Measurements from ENCODE around the gene KDM4C.

Gene KDM4C

DNA sequence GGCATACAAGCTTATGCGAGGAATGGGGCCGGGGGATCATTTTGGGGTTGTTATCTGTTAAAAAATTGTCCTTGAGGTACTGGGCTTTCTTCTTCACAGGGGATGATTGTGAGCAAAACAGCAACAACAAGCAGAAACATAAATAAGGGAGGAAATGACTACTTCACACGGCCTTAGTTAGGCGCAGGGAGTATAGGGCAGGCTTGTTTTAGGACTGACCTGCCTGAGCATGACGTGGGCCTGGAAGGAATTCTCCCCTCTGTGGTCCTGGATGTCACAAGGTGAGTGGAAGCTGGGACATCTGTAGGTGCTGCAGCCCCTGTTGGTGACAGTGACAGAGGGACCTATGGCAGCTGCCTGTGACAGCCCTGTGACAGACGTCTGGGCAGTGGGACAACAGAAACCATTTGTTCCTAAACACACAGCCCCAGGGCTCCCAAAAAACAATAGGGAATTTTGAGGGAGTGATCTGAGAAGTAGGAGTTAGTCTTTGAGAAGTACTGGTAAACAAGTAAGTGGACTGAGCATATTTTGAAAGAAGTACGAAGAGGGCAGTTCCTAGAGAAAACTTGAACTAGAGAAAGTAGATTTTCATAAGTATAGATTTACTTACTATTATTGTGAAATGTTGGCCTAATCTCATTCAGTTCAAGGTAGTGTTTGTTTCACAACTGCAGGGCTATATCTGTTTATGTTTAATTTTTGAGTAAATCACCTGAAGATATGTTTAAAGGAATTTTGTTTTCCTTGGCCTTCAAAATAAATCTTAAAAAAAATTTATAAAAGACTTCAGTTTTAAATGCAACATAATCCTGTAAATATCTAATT lies 113.1 kb downstream of the KDM4C start:
- DNase-seq, result no peak

DNA sequence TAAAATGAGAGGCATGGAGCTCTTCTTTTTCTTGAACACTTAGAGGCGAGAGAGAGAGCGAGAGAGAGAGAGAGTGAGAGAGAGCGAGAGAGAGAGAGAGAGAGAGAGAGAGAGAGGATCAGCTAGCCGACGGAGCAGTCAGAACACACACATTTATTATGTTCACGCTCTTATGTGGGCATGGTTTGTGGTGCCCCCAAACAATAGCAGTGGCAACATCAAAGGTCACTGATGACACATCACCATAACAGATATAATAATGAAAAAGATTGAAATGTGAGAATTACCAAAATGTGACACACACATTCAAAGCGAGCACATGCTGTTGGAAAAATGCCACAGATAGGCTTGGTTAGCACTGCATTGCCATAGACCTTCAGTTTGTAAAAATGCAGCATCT lies 116.1 kb downstream of the KDM4C start:
- DNase-seq, result no peak

DNA sequence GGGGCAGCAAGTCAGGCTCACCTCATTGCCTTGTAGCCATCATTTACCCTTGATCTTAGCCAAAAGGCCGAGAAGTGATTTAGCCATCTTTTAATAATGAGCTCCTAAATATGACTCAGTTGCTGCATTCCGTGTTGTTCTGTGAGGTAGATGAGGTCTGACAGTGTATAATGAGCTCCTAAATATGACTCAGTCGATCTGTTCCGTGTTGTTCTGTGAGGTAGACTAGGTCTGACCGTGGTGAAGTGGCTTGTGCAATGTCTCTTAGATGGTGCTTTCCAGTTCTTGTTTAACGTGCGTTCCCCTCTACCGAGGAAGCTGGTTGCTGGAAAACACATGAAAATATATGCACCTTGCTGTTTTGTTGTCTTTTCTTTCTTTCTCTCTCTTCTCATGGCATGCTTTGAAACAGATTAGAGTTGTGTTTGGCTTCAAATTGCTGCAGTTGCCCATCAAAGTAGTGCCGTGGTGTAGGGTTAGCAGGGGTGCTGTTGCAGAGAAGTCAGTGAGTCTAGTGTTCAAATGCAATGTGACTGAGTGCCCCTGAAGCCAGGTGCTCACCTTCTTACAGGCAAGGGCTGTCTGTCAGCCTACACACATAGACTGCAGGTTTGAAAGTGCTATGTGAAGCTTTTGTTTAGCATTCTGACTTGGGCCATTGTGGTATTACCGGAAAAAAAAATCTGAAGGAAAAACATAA lies 118.6 kb downstream of the KDM4C start:
- no peak for DNase-seq

DNA sequence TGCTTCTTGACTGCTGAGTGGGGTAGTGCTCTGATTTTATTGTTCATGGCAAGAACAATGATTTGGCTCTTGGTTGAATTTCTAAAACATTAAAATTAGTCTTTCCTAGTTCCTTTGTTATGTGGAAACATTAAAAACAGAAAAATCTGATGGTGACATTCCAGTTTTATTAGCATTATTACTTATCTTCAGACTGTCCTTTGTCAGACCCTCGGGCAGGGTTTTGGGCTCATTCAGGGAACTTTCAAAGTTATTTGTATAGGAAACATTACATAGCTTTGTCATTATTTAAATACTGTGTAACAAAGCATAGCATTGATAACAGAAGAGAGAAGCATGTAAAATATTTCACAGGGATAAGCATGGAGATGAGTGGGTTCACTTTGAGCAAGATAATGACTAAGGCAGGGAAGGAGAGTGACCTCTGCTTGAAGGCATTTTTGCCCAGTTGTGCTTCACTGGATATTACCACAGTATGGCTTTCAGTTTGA lies 119.9 kb downstream of the KDM4C start:
- DNase-seq, result no peak

DNA sequence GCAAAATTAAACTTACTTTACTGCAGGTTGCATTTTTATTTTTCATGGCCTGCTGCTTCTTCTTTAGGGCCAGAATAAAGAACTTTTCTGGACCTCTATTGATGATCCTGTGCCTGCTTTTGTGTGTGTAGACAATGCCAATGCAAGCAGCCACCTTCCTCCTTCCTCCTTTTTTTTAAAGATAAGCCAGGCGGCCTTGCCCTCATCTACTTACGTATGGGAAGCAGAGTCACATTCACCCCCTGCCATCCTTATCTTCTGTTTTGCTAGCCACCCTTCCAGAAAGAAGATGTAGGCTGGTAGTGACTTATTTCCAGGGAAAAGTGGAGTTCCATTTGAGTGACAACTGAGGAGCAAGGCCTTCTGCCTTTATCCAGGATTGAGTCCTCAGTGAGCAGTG lies 122.9 kb downstream of the KDM4C start:
- no peak for DNase-seq

DNA sequence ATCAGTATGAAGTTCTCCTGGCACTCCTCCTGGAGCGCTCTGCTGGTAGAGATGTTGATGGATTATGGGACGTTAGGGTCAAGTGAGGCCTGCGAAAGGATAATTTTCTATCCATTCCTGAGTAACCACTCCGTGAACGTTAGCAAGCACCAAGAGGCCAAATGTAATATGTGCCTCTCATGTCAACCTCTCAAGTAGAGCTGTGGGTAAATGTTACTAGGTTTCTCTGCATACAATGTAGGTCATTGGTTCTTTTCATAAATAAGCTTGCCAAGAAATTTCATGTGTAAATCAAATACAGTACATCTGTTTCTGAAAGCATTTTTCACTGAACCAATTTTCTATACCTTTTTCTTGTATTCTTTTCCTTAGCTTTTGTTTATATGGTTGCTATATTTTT lies 126.3 kb downstream of the KDM4C start:
- no peak for DNase-seq

DNA sequence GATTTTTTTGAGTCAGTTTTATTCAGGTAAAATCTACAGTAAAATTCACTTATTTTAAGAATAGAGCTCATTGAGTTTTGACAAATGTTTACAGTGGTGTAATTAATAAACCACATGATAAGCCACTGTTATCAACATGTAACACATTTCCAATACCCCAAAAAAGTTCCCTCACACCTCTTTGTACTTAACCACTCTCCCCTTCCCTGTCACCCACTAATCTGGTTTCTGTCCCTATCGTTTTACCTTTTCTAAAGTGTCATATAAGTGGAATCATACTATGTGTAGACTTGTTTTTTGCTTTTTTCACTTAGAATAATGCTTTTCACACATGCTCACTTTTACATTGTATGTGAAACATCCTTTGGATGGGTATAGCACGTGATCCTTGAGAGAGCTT lies 127.2 kb downstream of the KDM4C start:
- no peak for DNase-seq

DNA sequence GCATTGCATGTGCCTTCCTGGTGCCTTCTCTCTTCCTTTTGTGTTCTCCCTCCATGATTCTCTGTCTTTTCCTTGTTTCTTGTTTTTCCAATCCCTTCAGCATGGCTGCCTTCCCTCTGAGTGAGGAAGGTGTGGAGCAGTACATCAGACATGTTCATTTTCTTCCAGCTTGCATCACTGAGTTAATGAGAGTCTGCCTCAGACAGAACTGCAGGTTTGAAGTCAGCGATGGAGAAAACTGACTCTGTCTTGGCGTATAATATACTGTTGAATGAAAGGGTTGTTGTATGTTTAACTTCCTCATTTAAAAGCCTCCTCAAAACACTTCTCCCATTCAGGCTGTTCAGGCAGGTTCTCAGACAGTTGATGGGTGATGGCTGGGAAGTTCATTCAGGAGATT lies 129.3 kb downstream of the KDM4C start:
- no peak for DNase-seq

DNA sequence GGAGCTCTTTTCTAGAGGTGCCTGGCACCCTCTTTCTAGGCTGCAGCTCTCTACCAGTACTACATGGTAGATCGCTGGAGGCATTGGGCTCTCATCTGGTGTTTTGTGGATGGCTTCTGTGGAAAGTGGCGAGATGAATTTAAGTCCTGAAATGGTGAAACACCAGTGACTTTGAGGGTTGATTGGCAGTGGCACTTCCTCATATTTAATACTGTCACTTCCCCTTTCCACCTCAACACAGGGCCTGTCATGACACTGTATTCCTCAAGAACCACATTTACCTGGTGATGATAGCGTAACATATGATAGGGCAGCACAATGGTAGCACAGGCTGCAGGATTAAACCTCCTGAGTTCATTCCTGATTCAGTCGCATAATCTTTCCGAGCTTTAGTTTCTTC lies 132.1 kb downstream of the KDM4C start:
- DNase-seq, result no peak

DNA sequence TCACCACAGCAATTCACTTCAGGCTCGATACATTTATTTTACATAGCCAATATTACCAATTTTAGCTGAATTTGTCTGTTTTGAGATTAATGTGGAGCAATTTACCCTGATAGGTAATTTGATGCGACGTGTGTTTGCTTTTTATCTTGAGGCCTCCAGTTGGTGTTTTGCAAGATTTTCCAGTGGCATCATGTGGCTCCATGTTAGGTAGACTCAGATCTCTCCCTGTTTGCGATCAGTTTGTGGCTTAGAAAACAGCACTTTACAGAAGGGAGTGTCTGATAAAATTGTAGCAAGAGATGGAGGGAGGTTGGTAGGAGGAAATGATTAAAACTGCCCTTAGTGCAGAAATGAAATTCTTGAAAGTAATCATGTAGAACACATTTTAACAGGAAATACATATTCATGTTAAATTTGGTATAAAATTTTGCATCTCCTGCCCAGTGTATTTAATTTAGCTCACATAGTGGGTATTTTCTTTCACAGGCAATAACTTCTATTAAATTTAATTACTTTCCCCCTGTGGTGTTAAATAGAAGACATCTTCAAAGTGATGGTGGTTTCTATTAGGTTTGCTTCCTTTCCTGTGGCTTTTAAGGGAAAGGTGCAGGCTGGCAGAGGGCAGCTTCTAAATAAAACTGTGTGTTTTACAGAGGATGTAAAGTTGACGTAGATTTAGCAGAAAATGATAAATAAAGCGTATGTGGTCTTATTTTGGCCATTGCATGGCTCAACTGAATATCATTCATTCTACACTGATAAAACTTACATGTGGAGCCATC lies 135.8 kb downstream of the KDM4C start:
- no peak for DNase-seq

DNA sequence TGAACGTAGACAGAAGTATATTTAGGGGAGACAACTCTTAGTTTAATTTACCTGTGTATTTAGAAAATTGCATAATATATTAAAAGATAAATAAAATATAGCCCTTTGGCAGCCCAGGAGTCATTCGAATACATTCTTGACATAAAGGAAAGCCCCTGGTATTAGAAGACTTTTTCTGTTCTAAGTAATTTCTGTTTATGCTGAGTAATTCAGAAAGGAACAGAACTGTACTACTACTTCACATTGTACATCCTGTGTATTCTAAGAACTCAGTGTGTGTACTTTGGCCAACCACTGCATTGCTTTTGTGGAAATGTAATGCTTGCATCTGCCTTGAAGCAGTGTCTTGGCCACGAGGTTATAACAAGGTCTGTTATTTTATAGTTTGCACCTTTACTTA lies 136.4 kb downstream of the KDM4C start:
- DNase-seq, result no peak

DNA sequence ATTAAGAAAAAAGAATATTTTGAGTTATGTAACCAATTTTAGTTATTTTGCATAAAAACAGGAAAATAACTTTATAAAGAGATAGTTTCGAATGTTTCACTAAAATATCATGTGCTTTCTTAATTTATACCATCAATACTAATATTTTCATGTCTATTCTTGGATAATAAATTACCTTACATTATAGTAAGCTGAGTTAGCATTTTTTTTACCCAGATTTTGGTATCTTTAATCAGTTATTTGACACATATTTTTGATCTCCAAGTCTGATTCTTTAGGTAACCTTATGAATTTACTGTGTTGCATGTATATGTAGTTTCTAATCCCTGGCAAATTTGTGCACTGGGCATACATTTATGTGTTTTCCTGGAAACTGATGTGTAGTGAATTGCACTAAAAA lies 138.0 kb downstream of the KDM4C start:
- DNase-seq, result no peak

DNA sequence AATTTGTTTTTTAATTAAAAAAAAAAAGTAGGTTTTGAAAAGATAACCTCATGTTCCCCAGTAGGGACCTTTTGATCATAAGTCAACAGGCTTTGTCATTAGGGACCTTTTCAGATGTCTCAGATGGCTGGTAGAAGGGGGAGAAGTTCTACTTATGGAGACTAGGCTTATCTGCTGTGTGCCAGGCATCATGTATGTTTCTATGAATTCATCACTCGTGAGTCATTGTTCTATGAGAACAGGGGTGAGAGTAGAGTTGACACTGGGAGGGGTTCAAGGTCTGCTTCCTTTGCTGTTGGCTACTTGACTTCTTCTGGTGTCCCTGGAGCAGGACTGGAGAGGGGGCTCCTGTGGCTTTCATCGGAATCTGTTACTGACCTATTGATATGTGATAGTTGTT lies 138.8 kb downstream of the KDM4C start:
- no peak for DNase-seq

DNA sequence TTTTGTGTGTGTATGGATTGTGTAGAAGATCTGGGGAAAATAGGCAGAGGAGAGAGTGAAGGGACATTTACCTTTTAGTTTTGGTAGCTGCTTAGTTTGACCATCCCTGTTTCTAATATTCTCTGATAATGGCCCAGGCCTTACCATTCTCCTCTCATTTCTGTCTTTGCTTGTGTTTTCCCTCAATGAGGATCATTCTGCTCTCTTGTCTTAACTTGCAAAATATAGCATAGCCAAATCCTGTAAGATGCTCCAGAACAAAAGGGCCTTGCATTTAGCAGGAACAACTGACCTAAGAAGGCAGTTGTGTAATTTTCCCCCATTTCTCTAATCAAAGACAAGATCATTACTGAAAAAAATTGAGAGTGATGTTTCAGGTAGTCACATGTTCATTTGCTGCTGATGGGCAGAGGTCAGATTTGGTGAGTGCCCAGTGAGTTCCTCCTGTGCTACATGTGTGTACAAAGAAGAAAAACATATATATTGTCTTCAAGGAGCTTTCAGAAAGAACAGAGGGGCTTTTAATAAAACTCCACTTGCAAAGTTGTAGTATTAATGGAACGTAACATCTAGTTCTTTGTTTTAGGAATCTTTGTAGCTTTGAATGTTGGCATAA lies 139.5 kb downstream of the KDM4C start:
- DNase-seq, result no peak

DNA sequence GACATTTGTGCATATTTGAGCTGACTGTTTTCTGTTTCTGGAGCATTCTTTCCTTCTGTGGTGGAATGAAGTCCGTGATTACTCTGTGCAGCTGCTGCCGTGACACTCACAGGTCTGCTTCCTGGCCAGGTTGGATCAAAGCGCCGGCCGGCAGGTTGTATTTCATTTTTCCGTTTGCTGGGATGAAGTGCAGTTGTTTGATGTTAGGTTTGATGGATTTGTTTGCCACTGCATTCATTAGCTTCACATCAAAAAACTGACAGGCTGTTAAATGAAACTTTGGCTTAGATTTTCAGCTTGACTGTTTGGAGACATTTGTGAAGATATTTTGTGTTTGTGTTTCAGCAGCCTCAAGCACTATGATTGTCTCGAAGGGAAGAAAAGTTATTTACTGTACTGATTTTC lies 140.1 kb downstream of the KDM4C start:
- no peak for DNase-seq

DNA sequence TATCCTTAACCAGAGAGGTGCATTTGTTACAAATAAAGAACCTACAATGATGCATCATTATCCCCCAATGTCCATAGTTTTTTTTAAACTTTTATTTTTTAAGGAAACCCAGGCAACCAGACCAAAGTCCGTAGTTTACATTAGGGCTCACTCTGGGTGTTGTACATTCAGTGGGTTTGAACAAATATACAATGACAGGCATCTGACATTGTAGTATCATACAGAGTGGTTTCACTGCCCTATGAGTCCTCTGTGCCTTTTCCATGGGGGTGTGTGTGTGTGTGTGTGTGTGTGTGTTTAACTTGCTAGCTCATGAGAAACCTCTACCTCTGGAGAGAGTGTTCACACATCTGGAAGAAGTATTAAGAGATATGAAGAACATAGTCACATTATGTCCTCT lies 141.5 kb downstream of the KDM4C start:
- DNase-seq, result no peak

DNA sequence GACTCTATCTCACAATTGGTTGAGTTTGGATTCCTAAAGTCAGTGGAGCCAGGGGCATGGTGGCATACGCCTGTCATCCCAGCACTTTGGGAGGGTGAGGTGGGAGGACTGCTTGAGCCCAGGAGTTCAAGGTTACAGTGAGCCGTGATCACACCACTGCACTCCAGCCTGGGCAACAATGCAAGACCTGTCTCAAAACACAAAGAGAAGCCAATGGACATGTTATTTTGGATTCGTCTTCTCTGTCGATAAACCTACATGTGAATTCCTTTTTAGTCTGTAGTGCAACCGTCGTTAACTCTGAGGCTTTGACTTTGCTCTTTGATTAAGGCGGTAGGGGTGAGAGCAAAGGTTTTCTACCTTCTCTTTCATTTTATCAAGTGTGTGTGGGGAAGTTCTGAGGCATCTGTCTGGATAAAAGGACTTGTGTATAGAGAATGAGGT lies 142.7 kb downstream of the KDM4C start:
- DNase-seq, result no peak

DNA sequence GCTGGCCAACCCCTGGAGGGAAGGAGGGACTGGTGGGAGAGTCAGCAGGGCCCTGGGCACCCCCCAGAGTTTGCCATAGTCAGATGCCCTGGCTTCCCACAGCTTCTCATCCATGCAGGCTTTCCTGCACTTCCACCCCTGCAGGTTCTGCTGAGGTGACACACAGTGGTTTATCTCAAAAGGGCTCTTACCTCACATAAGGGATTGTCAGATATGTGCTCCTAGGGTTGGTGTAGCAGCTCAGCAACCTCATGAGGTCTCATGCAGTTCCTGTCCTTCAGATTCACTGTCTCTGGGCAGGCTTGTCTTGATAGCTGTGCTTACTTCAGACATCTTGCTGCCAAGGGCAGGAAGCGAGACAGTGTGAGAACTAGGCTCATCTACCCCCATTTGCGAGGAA lies 143.4 kb downstream of the KDM4C start:
- DNase-seq, result no peak

DNA sequence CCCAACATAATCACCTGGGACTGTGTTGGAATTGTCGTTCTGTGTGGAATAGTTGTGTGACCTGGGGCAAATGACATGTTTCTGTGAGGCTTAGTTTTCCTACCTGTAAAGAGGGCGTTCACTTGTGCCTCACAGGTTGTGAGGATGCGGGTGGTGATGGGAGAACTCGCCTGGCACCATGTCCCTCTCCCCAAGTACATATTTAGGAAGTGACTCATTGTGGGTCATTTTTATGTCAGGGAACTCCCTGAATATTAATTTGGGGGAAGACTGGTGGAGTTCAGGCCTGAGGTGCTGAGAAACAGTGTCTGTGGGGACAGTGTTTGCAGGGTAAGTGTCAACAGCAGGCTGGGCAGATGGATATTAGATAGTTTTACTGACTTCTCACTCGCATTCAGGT lies 144.7 kb downstream of the KDM4C start:
- DNase-seq, result no peak

DNA sequence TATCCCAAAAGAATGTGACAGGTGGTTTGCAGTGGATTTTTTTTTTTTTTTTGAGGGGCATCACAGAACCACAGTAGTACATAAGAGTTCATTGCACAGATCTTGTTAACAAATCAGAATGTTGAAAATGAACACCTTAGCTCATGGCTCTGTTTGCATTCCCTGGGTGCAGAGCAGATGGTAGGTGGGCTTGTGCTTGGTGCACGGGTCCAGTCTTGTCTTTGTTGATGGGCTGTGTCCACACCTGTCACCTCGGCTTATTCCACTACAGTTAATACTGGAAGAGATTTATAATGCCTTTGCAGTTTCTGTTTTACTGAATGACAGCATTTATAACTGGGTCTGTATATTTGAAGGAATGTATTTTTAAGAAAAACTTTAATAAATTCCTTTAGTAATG lies 146.6 kb downstream of the KDM4C start:
- no peak for DNase-seq

DNA sequence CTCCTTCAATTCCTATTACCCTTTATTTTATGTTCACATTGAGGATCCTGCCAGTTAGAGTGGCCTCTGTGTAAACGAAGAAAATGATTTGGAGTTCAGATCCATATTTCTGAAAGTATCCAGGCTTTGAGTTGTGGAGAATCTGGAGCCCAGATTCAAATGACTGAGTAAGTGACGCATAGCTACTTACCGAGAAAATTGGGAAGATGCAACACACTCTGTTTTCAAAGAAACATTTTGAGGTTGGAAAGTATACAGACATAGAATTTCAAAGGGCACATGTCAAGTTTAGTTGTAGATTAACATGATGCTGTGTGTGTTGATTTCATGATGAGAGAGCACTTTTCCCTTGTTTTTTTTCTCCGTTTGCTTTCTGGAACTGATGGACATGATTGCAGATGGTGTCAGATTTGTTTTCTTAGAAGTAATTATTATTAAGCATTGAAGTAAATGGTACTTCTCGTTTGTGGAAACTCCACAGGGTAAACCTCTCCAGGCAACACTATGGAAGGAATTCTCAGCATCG lies 148.1 kb downstream of the KDM4C start:
- no peak for DNase-seq

DNA sequence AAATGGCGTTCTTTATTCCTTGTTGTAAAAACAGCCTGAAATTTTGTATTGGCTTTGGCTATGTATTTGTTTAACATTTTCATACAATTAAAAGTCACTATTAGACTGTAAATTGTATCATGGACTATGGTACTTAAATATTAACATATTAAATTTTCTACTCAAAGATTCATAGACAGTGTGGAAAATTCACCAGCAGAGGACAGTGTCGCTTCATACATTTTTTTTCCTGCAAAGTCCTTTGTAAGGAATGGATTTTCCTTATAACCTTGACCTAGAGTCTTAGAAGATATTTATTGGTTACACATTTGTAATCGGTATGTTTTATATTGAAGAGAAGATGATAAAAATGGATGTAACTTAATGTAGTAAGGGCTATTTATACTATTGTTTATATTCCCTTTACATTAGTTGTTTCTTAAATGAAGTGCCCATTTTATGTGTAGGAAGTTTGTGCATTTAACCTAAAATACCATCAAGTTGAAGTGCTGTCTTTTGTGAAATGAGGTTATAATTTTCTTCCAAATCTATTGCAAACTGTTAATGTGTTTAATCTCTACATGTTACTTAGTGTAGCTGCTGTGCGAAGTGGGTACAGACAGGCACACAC lies 150.1 kb downstream of the KDM4C start:
- no peak for DNase-seq

All from CD4-positive, alpha-beta T cell treated with Interleukin-17A for 4 hours (primary cell).